ENCODE data around the gene ATXN1. TPM values are rescaled to one million over a fixed set of nuclear protein-coding genes. Genes with fewer than 3 reads are reported as not detected.

ATXN1 gene
- total and polyA plus RNA-seq, 2 of the 13 experiments (the other 11 are each of a cell fraction or from before 2014, with no cell fraction given), result 20.7 to 39.5 TPM

DNA sequence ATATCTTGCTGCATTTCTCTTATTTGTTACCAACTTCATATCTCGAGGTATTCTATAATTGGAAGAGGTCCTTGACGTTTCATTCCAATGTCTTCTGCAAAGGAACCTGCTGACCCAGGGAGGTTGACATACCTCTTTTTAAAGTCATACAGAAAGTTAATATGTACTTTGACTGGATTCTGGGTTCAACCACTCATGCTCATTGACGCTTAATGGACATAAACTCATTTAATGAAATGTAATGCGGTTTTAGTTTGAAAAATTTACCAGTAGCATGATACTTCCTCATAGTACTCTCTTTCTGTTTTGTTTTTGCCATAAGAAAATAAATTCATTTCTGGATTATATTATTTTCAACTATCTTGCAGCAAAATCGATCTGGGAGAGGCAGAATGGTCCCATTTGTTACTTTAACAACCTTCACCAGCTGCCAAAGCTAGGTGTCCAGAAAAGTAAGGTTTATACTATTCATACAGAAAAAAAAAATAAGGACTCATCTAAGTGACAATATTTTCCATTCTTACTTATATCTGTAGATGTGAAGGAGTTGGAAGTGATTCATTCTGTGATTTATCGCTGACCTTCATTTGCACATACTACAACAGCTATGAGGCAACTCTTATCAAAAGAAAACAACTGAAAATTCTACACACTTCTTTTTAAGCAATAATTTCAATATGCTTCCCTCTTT is 101.6 kb downstream of the ATXN1 start (continued):
- TF ChIP-seq, protein P1, sequence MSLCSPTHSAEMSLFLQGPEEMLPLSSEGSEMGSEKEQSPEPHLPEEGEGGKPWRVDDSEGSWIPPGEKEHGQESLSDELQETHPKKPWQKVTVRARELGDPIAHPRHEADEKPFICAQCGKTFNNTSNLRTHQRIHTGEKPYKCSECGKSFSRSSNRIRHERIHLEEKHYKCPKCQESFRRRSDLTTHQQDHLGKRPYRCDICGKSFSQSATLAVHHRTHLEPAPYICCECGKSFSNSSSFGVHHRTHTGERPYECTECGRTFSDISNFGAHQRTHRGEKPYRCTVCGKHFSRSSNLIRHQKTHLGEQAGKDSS (CRISPR knock-in tag; IDR thresholded peaks at IDR 0.05; ENCODE audit: borderline replicate concordance, low read depth), result no peak

DNA sequence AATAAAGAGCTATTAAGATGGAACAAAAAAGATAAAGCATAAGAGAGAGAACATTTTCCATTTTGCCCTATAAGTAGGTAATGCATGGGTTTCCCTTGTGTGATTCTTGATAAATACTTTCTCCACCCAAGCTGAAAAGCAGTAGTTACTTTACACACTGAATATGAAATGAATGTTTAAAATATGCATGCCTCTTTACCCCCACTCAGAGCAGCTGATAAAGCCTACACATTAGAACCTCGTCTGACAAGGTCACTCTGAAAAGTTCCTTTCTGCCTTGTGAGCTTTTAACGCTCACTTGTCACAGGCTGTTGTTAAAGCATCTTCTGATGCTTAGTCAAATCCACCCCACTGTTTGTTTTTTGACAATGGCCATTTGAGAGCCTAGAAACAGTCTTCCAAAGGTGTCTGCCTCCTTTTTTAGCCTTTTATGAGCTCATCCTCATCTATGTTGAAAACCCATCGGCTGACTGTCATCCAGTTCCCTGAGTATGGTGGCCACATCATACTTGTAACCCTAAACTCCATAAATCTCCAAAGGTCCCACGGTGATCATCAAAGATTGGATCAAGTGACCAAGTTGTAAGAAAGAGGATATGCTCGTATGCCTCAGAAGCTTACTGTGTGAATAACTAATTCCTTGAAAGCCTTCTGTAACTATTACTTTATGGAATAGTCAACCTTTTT is 102.8 kb downstream of the ATXN1 start:
- Histone ChIP-seq H3K9ac (ENCODE audit: insufficient read depth, low read depth, low read length) (no peak overlapping the region), H3K36me3 (replicated peaks in 1 of 2; ENCODE audit: control insufficient read depth in 1 of 2, insufficient read depth in 2 of 2, low read length in 2 of 2) (peaks cover 12 to 26% of the 10 kb centered on the region in 2 experiments), H3K9me3 (ENCODE audit: low read length) (peaks cover 9% of the 10 kb centered on the region), H2AFZ (ENCODE audit: low read length) (no peak overlapping the region), H3K4me3 (replicated peaks in 1 of 3; ENCODE audit: insufficient read depth in 1 of 3, low read depth in 2 of 3, low read length in 3 of 3) (no peak overlapping the region), H3K27ac (ENCODE audit: extremely low read length, insufficient read depth, low read length) (no peak overlapping the region), H4K20me1 (ENCODE audit: insufficient read depth, low read length) (no peaks in the 10 kb centered on the region), H3K79me2 (ENCODE audit: insufficient read depth, low read length) (no peaks in the 10 kb centered on the region), H3K27me3 (ENCODE audit: control insufficient read depth in 1 of 2, insufficient read depth in 2 of 2, low read length in 2 of 2) (no peaks in the 10 kb centered on the region), H3K4me2 (ENCODE audit: low read depth, low read length) (no peak overlapping the region), H3K4me1 (ENCODE audit: insufficient read depth, low read length) (peaks cover 20% of the 10 kb centered on the region)
- TF ChIP-seq, protein P2, sequence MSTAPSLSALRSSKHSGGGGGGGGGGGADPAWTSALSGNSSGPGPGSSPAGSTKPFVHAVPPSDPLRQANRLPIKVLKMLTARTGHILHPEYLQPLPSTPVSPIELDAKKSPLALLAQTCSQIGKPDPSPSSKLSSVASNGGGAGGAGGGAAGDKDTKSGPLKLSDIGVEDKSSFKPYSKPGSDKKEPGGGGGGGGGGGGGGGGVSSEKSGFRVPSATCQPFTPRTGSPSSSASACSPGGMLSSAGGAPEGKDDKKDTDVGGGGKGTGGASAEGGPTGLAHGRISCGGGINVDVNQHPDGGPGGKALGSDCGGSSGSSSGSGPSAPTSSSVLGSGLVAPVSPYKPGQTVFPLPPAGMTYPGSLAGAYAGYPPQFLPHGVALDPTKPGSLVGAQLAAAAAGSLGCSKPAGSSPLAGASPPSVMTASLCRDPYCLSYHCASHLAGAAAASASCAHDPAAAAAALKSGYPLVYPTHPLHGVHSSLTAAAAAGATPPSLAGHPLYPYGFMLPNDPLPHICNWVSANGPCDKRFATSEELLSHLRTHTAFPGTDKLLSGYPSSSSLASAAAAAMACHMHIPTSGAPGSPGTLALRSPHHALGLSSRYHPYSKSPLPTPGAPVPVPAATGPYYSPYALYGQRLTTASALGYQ (CRISPR knock-in tag; IDR thresholded peaks at IDR 0.05), result no peak
- no peak for TF ChIP-seq ATM (IDR thresholded peaks at IDR 0.05; ENCODE audit: borderline replicate concordance)
- TF ChIP-seq MAFF (IDR thresholded peaks at IDR 0.05; ENCODE audit: low read depth, low read length), result no peak
- no peak for TF ChIP-seq PHF21A (CRISPR knock-in tag; IDR thresholded peaks at IDR 0.05)
- TF ChIP-seq, protein P3, sequence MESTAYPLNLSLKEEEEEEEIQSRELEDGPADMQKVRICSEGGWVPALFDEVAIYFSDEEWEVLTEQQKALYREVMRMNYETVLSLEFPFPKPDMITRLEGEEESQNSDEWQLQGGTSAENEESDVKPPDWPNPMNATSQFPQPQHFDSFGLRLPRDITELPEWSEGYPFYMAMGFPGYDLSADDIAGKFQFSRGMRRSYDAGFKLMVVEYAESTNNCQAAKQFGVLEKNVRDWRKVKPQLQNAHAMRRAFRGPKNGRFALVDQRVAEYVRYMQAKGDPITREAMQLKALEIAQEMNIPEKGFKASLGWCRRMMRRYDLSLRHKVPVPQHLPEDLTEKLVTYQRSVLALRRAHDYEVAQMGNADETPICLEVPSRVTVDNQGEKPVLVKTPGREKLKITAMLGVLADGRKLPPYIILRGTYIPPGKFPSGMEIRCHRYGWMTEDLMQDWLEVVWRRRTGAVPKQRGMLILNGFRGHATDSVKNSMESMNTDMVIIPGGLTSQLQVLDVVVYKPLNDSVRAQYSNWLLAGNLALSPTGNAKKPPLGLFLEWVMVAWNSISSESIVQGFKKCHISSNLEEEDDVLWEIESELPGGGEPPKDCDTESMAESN (CRISPR knock-in tag; conservative IDR thresholded peaks at IDR 0.05), result no peak
- POLR2A ChIA-PET, result no interaction called here
- BruUV-seq (replicated peaks), result no TSS peak
- ATAC-seq (no peak), FAIRE-seq (no peak), DNase-seq (ENCODE audit: low spot score) (no peak)
- intact Hi-C loops (cut with micrococcal nuclease; ENCODE audit: unreplicated experiment), result no loop called here
- 94% methylated on average over 5 of the region's 5 CpGs for WGBS (ENCODE audit: low lambda C conversion rate)
- CTCF ChIA-PET (ENCODE audit: low intra/inter-chr PET ratio, low total read pairs), result no interaction called here
- in situ Hi-C loops (cut with HindIII; ENCODE audit: extremely low pct_ligation_motif_present, low pct_unique_long_range_greater_than_20kb), result no loop called here
